ENCODE data around the gene ZNF423. TPM values are rescaled to one million over a fixed set of nuclear protein-coding genes. Genes with fewer than 3 reads are reported as not detected.
A peak's percentile ranks its signal among the peaks of the same experiment; 100 is the strongest.

ZNF423 gene
- total RNA-seq, 2 experiments from 2014 or later: not detected

GRCh38 chr16:49462362-49462988, 393.4 kb downstream of the ZNF423 start:
- Mint-ChIP-seq H3K4me3 (no peak overlapping the region), H3K27me3 (no peaks in the 10 kb centered on the region), H3K27ac (peak overlapping the region; percentile 10), H3K9me3 (no peaks in the 10 kb centered on the region), H3K4me1 (ENCODE audit: low read depth) (peaks cover 27% of the 10 kb centered on the region), H3K36me3 (no peaks in the 10 kb centered on the region)
- ChIA-PET POLR2A (no interaction called here), CTCF (no interaction called here)
- DNase-seq: no peak
- intact Hi-C loops (cut with micrococcal nuclease): loop anchor here (1.0 kb wide), 1 partner anchor 21 kb away; no protein-coding TSS in a partner anchor

- H3K36me3 Mint-ChIP-seq: no peaks in the 10 kb centered on the region
- intact Hi-C loops (cut with micrococcal nuclease): no loop called here
- ChIA-PET POLR2A (no interaction called here), CTCF (no interaction called here)
- no peak overlapping the region for H3K4me3 Mint-ChIP-seq
- no peak for DNase-seq
- H3K9me3 Mint-ChIP-seq: no peaks in the 10 kb centered on the region
- H3K27ac Mint-ChIP-seq: no peak overlapping the region
- H3K27me3 Mint-ChIP-seq: no peaks in the 10 kb centered on the region
- peaks cover 27% of the 10 kb centered on the region for H3K4me1 Mint-ChIP-seq (ENCODE audit: low read depth)
These were observed 394.4 kb downstream of the ZNF423 start for GRCh38 chr16:49461517-49461951.

- Mint-ChIP-seq H3K27me3 (no peaks in the 10 kb centered on the region), H3K27ac (no peak overlapping the region), H3K9me3 (no peaks in the 10 kb centered on the region), H3K4me3 (no peak overlapping the region), H3K36me3 (no peaks in the 10 kb centered on the region), H3K4me1 (ENCODE audit: low read depth) (peaks cover 27% of the 10 kb centered on the region)
- POLR2A ChIA-PET: no interaction called here
- CTCF ChIA-PET: interaction anchor here (0.6 kb wide), 1 partner anchor 416 kb away, joined by 3 read pairs; no protein-coding TSS in a partner anchor
- intact Hi-C loops (cut with micrococcal nuclease): no loop called here
- no peak for DNase-seq
These were observed 395.0 kb downstream of the ZNF423 start for GRCh38 chr16:49460786-49461470.

DNA sequence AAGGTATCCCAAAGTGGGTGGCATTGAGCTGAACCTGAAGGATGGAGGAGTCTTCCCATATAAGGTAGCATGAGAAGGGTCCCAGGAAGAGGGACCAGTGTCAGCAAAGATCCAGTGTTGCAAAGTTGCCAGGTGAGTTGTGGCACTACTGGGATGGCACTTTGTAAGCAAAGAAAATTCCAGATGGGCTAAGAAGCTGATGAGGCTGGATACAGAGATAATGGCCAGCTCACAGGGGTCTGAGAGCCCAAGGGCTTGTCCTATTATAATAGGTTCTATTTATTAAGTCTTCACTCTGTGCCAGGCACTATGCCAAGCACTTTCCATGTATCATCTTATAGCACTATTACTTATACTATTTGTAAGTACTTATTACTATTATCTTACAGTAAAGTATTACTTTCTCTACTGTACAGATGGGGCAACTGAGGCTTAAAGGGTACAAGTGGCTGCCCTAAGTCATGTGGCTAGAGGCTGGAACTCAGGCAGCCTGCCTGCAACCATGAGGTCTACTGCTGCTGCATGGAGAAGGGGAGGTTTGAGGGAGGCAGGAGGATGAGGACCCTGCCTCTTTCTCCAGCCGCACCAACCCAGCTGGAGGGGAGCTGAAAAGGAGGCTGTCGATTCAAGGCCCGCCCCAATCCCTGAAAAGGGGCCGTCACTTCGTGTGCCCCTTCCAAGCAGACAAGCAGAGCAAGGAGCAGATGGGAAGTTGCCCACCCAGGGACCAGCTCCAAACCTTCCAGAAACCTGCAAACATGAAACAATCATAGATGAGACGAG, 395.8 kb downstream of the ZNF423 start:
- POLR2A ChIA-PET: no interaction called here
- H3K27ac Mint-ChIP-seq: no peak overlapping the region

DNA sequence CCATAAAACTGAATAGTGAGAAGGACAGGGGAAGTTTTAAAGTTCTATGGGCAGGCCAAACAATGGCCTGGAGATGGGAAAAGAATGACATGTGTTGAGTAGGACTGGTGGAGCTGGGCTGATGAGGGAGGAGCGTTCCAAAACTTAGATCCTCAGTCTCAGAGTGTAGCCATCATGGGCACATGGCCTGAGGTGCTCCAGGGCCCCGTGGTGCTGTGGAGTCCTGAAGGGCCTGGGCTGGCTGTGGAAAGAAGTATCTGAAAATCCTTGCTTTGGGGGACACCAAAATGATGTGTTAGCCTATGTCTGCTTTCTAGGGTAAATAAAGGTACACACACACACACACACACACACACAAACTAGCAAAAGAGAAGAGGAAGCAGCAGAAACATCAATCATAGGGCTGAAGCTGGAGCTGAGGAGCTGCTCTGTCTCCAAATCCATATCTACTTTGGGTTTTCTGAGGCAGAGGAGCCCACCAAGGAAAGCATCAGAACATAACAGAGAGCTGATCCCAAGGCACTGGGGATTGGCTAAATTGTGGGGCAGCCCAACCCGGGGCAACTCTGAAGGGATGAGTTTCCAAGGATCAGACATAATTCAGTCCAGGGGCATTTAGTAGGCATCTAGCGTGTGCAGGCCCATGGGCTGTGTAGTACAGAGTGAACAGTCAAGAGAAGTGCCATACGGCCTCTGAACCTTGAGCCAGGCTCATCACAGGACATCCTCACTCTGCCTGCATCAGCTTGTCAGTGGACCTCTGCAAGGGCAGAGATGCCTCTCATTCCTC, 397.1 kb downstream of the ZNF423 start:
- ChIA-PET POLR2A (no interaction called here), CTCF (no interaction called here)
- Mint-ChIP-seq H3K4me1 (ENCODE audit: low read depth) (peaks cover 18% of the 10 kb centered on the region), H3K9me3 (no peaks in the 10 kb centered on the region), H3K4me3 (no peak overlapping the region), H3K36me3 (no peaks in the 10 kb centered on the region), H3K27ac (no peak overlapping the region), H3K27me3 (no peaks in the 10 kb centered on the region)
- no peak for DNase-seq
- intact Hi-C loops (cut with micrococcal nuclease): no loop called here

More for the DNA sequence above, 395.8 kb downstream of the ZNF423 start:
- intact Hi-C loops (cut with micrococcal nuclease): no loop called here
- no peak overlapping the region for H3K4me3 Mint-ChIP-seq
- peaks cover 27% of the 10 kb centered on the region for H3K4me1 Mint-ChIP-seq (ENCODE audit: low read depth)
- no peaks in the 10 kb centered on the region for H3K27me3 Mint-ChIP-seq
- no peaks in the 10 kb centered on the region for H3K36me3 Mint-ChIP-seq
- CTCF ChIA-PET: interaction anchor here (0.6 kb wide), 1 partner anchor 417 kb away, joined by 3 read pairs; no protein-coding TSS in a partner anchor
- DNase-seq: no peak
- H3K9me3 Mint-ChIP-seq: no peaks in the 10 kb centered on the region

DNA sequence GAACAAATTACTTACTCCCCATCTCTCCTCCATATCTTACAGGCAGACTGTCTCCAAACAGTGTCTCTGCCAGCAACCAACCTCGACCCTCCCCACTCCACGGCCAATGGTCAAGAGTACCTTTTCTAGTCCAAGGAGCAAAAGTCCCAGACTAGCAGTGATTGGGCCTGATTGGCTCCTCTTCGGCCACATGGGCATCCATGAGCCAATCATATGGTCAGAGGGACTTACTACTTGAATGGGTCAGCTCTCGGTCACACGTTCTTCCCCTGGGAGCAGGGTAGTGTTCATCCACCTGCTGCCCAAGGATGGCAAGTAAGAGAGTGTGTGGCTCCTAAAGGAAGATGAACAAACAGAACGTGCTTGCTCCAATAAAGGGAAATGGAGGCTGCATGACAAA, 397.7 kb downstream of the ZNF423 start:
- H3K27ac Mint-ChIP-seq: no peak overlapping the region
- no peaks in the 10 kb centered on the region for H3K9me3 Mint-ChIP-seq
- CTCF ChIA-PET: no interaction called here
- H3K27me3 Mint-ChIP-seq: no peaks in the 10 kb centered on the region
- POLR2A ChIA-PET: no interaction called here
- no peaks in the 10 kb centered on the region for H3K36me3 Mint-ChIP-seq
- intact Hi-C loops (cut with micrococcal nuclease): no loop called here
- H3K4me3 Mint-ChIP-seq: no peak overlapping the region
- no peak for DNase-seq
- peaks cover 12% of the 10 kb centered on the region for H3K4me1 Mint-ChIP-seq (ENCODE audit: low read depth)

DNA sequence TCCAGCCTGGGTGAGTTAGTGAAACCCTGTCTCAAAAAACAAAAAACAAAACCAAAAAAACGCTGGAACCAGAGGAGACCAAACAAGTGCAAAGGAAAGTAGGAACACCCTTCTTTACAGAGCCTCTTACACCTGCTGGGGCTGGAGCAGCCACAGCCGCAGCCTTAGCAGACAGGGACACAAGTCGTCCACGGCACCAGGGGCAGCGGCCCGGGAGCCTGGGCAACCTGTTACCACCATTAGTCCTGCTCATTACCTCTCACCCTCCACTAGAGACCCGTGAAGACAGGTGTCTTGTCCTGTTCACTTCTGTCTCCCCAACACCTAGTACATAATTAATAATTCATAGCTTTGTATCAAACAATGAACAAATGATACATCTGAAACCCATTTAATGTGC, 398.7 kb downstream of the ZNF423 start:
- H3K4me3 Mint-ChIP-seq: no peak overlapping the region
- CTCF ChIA-PET: no interaction called here
- no peak overlapping the region for H3K27ac Mint-ChIP-seq
- intact Hi-C loops (cut with micrococcal nuclease): no loop called here
- POLR2A ChIA-PET: no interaction called here
- peaks cover 1% of the 10 kb centered on the region for H3K4me1 Mint-ChIP-seq (ENCODE audit: low read depth)
- no peak for DNase-seq
- peaks cover 3% of the 10 kb centered on the region for H3K27me3 Mint-ChIP-seq
- H3K9me3 Mint-ChIP-seq: no peaks in the 10 kb centered on the region
- H3K36me3 Mint-ChIP-seq: no peaks in the 10 kb centered on the region

DNA sequence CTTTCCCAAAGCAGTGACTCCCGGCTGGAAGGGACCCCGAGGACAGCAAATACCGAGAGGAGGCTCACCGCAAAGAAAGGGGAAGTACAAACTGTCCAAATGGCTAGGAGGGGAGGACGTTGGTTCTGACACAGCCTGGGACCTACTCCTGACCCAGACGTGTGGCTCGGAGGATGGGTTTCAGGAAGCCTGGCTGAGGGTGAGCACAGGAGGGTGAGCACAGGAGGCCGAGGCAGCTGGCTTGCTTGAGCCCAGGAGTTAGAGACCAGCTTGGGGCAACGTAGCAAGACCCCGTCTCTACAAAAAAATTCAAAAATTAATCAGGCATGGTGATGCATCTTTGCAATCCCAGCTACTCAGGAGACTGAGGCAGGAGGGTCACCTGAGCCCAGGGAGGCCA, 399.1 kb downstream of the ZNF423 start:
- H3K36me3 Mint-ChIP-seq: no peaks in the 10 kb centered on the region
- no peak for DNase-seq
- H3K27ac Mint-ChIP-seq: no peak overlapping the region
- POLR2A ChIA-PET: no interaction called here
- CTCF ChIA-PET: no interaction called here
- H3K27me3 Mint-ChIP-seq: peaks cover 3% of the 10 kb centered on the region
- H3K4me1 Mint-ChIP-seq (ENCODE audit: low read depth): no peaks in the 10 kb centered on the region
- intact Hi-C loops (cut with micrococcal nuclease): no loop called here
- H3K9me3 Mint-ChIP-seq: no peaks in the 10 kb centered on the region
- no peak overlapping the region for H3K4me3 Mint-ChIP-seq

DNA sequence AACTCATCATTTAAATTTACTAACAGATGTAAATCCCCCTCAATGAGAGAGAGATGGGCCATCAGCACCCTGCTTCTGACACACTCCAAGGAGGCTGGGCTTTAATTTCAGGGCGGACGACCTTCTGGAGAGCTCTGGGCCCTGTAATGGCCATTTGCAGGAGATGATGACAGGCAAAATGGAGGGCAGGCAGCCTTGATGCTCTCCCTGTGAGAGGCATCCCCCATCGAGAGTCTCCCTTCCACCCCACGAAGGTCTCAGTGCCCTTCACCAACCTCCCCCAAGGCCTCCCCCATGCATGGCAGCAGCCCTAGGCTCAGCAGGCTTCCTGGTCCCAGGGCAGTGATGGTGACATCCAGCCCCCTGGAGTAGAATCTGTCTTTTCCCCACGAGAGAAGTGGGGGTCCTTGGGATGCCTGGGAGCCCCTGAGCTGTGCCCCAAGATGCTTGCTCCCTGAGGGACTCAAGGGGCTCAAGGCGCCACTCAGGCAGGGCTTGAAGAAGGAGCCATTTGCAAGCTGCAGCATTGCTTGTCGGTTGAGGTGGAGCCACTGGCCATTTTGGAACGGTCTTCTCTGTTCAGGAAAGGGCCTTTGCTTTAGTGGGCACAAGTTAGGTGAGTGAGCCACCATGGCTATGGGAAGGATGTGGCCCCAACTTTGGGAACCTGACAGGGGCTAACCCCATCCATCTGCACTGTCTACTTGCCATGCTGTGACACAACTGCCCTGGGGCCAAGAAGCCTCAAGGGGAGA, 399.7 kb downstream of the ZNF423 start:
- no peak for DNase-seq
- Mint-ChIP-seq H3K4me3 (no peak overlapping the region), H3K36me3 (no peaks in the 10 kb centered on the region), H3K27me3 (peaks cover 3% of the 10 kb centered on the region), H3K4me1 (ENCODE audit: low read depth) (no peaks in the 10 kb centered on the region), H3K27ac (no peak overlapping the region), H3K9me3 (no peaks in the 10 kb centered on the region)
- ChIA-PET CTCF (no interaction called here), POLR2A (no interaction called here)
- intact Hi-C loops (cut with micrococcal nuclease): no loop called here

DNA sequence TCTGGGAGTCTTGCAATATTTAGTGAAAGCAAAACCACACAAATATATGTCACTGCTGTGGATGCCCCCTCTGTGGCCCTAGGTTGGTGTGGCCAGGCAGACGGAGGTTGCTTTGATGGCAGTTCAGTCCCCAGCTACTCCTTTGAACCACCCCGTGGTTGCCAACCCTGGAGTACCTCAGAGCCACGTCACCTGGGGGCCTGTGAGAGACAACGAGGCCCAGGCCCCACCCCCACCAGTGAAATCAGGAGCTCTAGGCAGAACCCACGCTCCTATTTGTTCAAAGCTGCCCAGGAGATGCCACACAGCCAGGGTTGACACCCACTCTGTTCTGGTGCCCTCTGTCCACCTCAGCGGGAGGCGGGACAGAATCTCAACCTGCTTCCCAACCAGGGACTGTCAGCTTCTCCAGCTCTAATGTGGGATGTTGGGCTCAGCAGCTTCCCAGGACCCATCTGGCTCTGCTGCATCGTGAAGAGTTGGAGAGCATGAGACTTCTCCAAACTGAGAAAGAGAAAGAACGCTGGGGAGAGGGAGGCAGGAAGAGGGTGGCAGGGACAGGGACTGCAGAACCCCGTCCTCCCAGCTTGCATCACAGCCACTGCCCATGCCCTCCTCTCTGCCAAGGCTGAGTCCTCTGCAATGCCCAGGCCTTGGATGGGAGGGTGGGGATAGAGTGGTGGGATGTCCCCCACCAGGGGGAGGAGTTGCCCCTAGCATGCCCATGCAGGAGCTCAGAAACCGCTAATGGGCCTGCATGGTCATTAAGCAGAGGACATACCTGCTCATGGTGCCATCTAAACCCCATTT, 400.5 kb downstream of the ZNF423 start:
- H3K9me3 Mint-ChIP-seq: no peaks in the 10 kb centered on the region
- ChIA-PET CTCF (no interaction called here), POLR2A (no interaction called here)
- peaks cover 3% of the 10 kb centered on the region for H3K27me3 Mint-ChIP-seq
- H3K36me3 Mint-ChIP-seq: no peaks in the 10 kb centered on the region
- intact Hi-C loops (cut with micrococcal nuclease): no loop called here
- H3K4me1 Mint-ChIP-seq (ENCODE audit: low read depth): no peaks in the 10 kb centered on the region
- DNase-seq: no peak
- no peak overlapping the region for H3K27ac Mint-ChIP-seq
- no peak overlapping the region for H3K4me3 Mint-ChIP-seq

All from activated CD4-positive, alpha-beta memory T cell treated with anti-CD3 and anti-CD28 coated beads for 36 hours (primary cell).